ENCODE measurements around the gene RNPEP. TPM values are rescaled to one million over a fixed set of nuclear protein-coding genes. Genes with fewer than 3 reads are reported as not detected.
A peak's percentile ranks its signal among the peaks of the same experiment; 100 is the strongest.

The RNPEP gene
- total RNA-seq, 4 donors from 2014 or later, result 33.0 to 49.0 (median 44.0) TPM

- 11% methylated on average over 27 of the region's 31 CpGs for WGBS
- TF ChIP-seq, protein P1, sequence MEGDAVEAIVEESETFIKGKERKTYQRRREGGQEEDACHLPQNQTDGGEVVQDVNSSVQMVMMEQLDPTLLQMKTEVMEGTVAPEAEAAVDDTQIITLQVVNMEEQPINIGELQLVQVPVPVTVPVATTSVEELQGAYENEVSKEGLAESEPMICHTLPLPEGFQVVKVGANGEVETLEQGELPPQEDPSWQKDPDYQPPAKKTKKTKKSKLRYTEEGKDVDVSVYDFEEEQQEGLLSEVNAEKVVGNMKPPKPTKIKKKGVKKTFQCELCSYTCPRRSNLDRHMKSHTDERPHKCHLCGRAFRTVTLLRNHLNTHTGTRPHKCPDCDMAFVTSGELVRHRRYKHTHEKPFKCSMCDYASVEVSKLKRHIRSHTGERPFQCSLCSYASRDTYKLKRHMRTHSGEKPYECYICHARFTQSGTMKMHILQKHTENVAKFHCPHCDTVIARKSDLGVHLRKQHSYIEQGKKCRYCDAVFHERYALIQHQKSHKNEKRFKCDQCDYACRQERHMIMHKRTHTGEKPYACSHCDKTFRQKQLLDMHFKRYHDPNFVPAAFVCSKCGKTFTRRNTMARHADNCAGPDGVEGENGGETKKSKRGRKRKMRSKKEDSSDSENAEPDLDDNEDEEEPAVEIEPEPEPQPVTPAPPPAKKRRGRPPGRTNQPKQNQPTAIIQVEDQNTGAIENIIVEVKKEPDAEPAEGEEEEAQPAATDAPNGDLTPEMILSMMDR (IDR thresholded peaks at IDR 0.05), result no peak
- TF ChIP-seq EP300 (IDR thresholded peaks at IDR 0.05), result no peak
- no peak for TF ChIP-seq POLR2A (IDR thresholded peaks at IDR 0.05; ENCODE audit: low read depth)
- no peak for TF ChIP-seq POLR2AphosphoS5 (IDR thresholded peaks at IDR 0.05)
- peak overlapping the region; percentile 96 to 100 (median 100) for H3K4me3 ChIP-seq
- H3K36me3 ChIP-seq, result no peaks in the 10 kb centered on the region
- H3K27me3 ChIP-seq, result no peaks in the 10 kb centered on the region
- peak overlapping the region; percentile 88 to 97 (median 96) for H3K27ac ChIP-seq (replicated peaks in 1 of 4)
- H3K9me3 ChIP-seq, result no peaks in the 10 kb centered on the region
- DNase-seq (ENCODE audit: extremely low spot score), result peak; percentile 93
- H3K4me1 ChIP-seq, result peaks cover 19 to 30% (median 20%) of the 10 kb centered on the region in 4 donors
- intact Hi-C loops (cut with DNase I), result no loop called here
Observed at GRCh38 chr1:201982082-201982622, 296 bp upstream of the RNPEP start.

GRCh38 chr1:201983380-201983805 is 945 bp downstream of the RNPEP start:
- DNase-seq (ENCODE audit: extremely low spot score), result no peak
- Histone ChIP-seq H3K27me3 (no peaks in the 10 kb centered on the region), H3K4me1 (peaks cover 19 to 30% (median 20%) of the 10 kb centered on the region in 4 donors), H3K9me3 (no peaks in the 10 kb centered on the region), H3K27ac (replicated peaks in 1 of 4) (peak overlapping the region; percentile 88 to 97 (median 96)), H3K4me3 (peak overlapping the region; percentile 96 to 100 (median 100)), H3K36me3 (peaks cover 0 to under 1% (median under 1%) of the 10 kb centered on the region in 4 donors)
- TF ChIP-seq, protein P1 (IDR thresholded peaks at IDR 0.05), result no peak
- TF ChIP-seq EP300 (IDR thresholded peaks at IDR 0.05) (no peak), POLR2AphosphoS5 (IDR thresholded peaks at IDR 0.05) (peak in 1 of 2 donors; percentile 38), POLR2A (IDR thresholded peaks at IDR 0.05; ENCODE audit: low read depth) (no peak)
- intact Hi-C loops (cut with DNase I), result no loop called here
- 10% methylated on average over 11 of the region's 11 CpGs for WGBS

DNA sequence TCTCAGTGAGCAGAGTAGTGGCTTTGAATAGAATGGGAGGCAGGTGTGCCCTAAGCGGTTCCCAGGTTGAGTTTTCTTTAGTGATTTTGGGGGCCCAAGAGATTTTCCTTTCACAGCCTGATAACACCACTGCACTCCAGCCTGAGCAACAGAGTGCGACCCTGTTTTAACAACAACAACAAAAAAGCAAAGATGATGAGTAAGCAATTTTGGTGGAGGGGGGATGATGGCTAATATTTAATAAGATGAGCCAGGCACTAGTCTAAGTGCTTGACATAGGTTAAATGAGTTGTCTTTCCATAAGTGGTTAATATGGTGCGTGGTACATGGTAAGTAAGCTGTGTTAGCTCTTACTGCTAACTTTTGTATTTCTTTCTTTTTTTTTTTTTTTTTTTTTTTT is 2.0 kb downstream of the RNPEP start:
- no peaks in the 10 kb centered on the region for H3K9me3 ChIP-seq
- WGBS, result 93% methylated on average over 3 of the region's 3 CpGs
- intact Hi-C loops (cut with DNase I), result no loop called here
- H3K4me1 ChIP-seq, result peaks cover 19 to 30% (median 20%) of the 10 kb centered on the region in 4 donors
- no peak for TF ChIP-seq EP300 (IDR thresholded peaks at IDR 0.05)
- TF ChIP-seq POLR2A (IDR thresholded peaks at IDR 0.05; ENCODE audit: low read depth), result no peak
- TF ChIP-seq, protein P1 (IDR thresholded peaks at IDR 0.05), result no peak
- TF ChIP-seq POLR2AphosphoS5 (IDR thresholded peaks at IDR 0.05), result no peak
- peaks cover 9 to 11% (median 11%) of the 10 kb centered on the region in 4 donors for H3K36me3 ChIP-seq
- H3K27ac ChIP-seq (replicated peaks in 1 of 4), result no peak overlapping the region
- DNase-seq (ENCODE audit: extremely low spot score), result no peak
- no peak overlapping the region for H3K4me3 ChIP-seq
- no peaks in the 10 kb centered on the region for H3K27me3 ChIP-seq

- TF ChIP-seq POLR2AphosphoS5 (IDR thresholded peaks at IDR 0.05) (no peak), POLR2A (IDR thresholded peaks at IDR 0.05; ENCODE audit: low read depth) (no peak), EP300 (IDR thresholded peaks at IDR 0.05) (no peak)
- TF ChIP-seq, protein P1 (IDR thresholded peaks at IDR 0.05), result no peak
- Histone ChIP-seq H3K4me3 (no peak overlapping the region), H3K36me3 (peaks cover 19 to 20% (median 20%) of the 10 kb centered on the region in 4 donors), H3K27ac (replicated peaks in 1 of 4) (no peak overlapping the region), H3K4me1 (peaks cover 19 to 30% (median 22%) of the 10 kb centered on the region in 4 donors), H3K27me3 (no peaks in the 10 kb centered on the region), H3K9me3 (no peaks in the 10 kb centered on the region)
- intact Hi-C loops (cut with DNase I), result no loop called here
- 100% methylated on average over 2 of the region's 2 CpGs for WGBS
- no peak for DNase-seq (ENCODE audit: extremely low spot score)
Observed at GRCh38 chr1:201985355-201985754, 2.9 kb downstream of the RNPEP start.

Measured in esophagus muscularis mucosa (tissue), 4 donors.